HEK293 (cell line): Measurements from ENCODE around the gene RWDD4.

Experiments used
- CTCF ChIP-seq: fragments of 450-650 bp; formaldehyde crosslinking; IDR thresholded peaks from 2 replicates; pipeline ENCODE4 v1.5.1; 2016; ENCODE audit warnings: missing biosample characterization, missing genetic modification characterization
- HIC1 ChIP-seq: fragments of 450-650 bp; formaldehyde crosslinking; IDR thresholded peaks from 2 replicates; pipeline ENCODE4 v1.5.1; 2016; ENCODE audit warnings: missing biosample characterization, missing genetic modification characterization
- REST ChIP-seq: fragments of 450-650 bp; formaldehyde crosslinking; IDR thresholded peaks from 2 replicates; pipeline ENCODE4 v1.5.1; 2016; ENCODE audit warnings: missing biosample characterization, missing genetic modification characterization
- SP2 ChIP-seq: fragments of 450-650 bp; formaldehyde crosslinking; IDR thresholded peaks from 2 replicates; pipeline ENCODE4 v1.5.1; 2016; ENCODE audit warnings: missing biosample characterization, missing genetic modification characterization
- TRIM28 ChIP-seq: IDR thresholded peaks from 2 replicates; pipeline ENCODE4 v1.6.1; 2011; ENCODE audit warnings: low read length, control low read depth, borderline replicate concordance
- ZBTB21 ChIP-seq: fragments of 450-650 bp; formaldehyde crosslinking; IDR thresholded peaks from 2 replicates; pipeline ENCODE4 v1.5.1; 2017; ENCODE audit warnings: missing biosample characterization, missing genetic modification characterization
- ZEB2 ChIP-seq: fragments of 450-650 bp; formaldehyde crosslinking; IDR thresholded peaks from 2 replicates; pipeline ENCODE4 v1.5.1; 2016; ENCODE audit warnings: missing biosample characterization, missing genetic modification characterization
- ZNF24 ChIP-seq: fragments of 450-650 bp; formaldehyde crosslinking; IDR thresholded peaks from 2 replicates; pipeline ENCODE4 v1.5.1; 2016; ENCODE audit warnings: missing biosample characterization, missing genetic modification characterization
- ZNF292 ChIP-seq: fragments of 450-650 bp; formaldehyde crosslinking; IDR thresholded peaks from 2 replicates; pipeline ENCODE4 v1.5.1; 2016; ENCODE audit warnings: low read depth, missing biosample characterization, missing genetic modification characterization, borderline replicate concordance
- ZNF324 ChIP-seq: fragments of 450-650 bp; formaldehyde crosslinking; IDR thresholded peaks from 2 replicates; pipeline ENCODE4 v1.5.1; 2016; ENCODE audit warnings: missing biosample characterization, missing genetic modification characterization
- ZNF623 ChIP-seq: fragments of 450-650 bp; formaldehyde crosslinking; IDR thresholded peaks from 2 replicates; pipeline ENCODE4 v1.5.1; 2016; ENCODE audit warnings: missing biosample characterization, missing genetic modification characterization

DNA sequence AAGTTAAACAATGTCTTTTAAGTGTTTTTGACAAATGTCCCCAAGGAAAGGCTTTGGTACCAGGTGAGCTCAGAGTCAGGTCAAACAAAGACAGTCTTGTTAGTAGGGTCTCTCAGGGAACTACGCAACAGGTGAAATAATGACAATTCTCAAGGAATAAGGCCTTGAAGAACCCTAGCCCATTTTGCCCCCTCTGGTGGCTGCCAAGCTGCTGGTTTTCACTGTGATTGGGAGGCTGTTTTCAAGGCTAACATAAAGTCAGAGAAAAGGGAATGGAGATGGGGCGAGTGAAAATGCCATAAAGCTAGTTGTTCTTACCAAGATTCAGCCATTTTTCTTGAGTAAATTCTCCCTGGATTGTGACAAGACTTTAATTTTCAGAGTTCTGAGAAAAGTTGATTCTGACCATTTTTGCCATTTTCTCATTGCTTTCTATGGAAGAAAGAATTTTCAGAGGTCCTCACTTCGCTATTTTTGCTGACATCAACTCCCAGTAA is 58.7 kb downstream of the RWDD4 start:
- TF ChIP-seq ZNF324 (tag by site-specific recombination) (no peak), TRIM28 (no peak), CTCF (tag by site-specific recombination) (no peak), HIC1 (tag by site-specific recombination) (no peak), ZNF24 (no peak), REST (tag by site-specific recombination) (no peak), SP2 (tag by site-specific recombination) (no peak), ZBTB21 (no peak), ZNF623 (tag by site-specific recombination) (no peak), ZNF292 (tag by site-specific recombination) (no peak), ZEB2 (tag by site-specific recombination) (no peak)
